Activated B cell treated with CpG ODN at 0.5 μM for 24 hours (primary cell): ENCODE data around the gene RND1. TPM values are rescaled to one million over a fixed set of nuclear protein-coding genes. Genes with fewer than 3 reads are reported as not detected.
A peak's percentile ranks its signal among the peaks of the same experiment; 100 is the strongest.

Experiments
- ATAC-seq: fragments of 200-7000 bp; cut with Tn5 transposase; one replicate; pipeline ENCODE4 v1.10.0; 2021; ENCODE audit warnings: low read depth, mild to moderate bottlenecking, moderate library complexity
- CTCF ChIA-PET: fragments of 350-600 bp; sonication (Branson Sonifier 250); formaldehyde crosslinking; loops from one replicate; lab custom pipeline; 2021; ENCODE audit warnings: antibody characterized with exemption; lab: Charles Lee
- POLR2A ChIA-PET: fragments of 350-600 bp; sonication (Branson Sonifier 250); formaldehyde crosslinking; loops from one replicate; lab custom pipeline; 2021; ENCODE audit warnings: antibody characterized with exemption; lab: Charles Lee
- DNase-seq: peaks from one replicate; pipeline ENCODE4 v3.0.0; 2022
- H3K27ac Mint-ChIP-seq: one replicate; pipeline ENCODE4 v1.8.0; 2020; ENCODE audit warnings: mixed read lengths
- H3K27me3 Mint-ChIP-seq: one replicate; pipeline ENCODE4 v1.8.0; 2021; ENCODE audit warnings: mixed read lengths
- H3K36me3 Mint-ChIP-seq: one replicate; pipeline ENCODE4 v1.8.0; 2021; ENCODE audit warnings: low read depth, mixed read lengths
- H3K4me1 Mint-ChIP-seq: one replicate; pipeline ENCODE4 v1.8.0; 2021; ENCODE audit warnings: mixed read lengths
- H3K4me3 Mint-ChIP-seq: one replicate; pipeline ENCODE4 v1.8.0; 2020; ENCODE audit warnings: mild to moderate bottlenecking, mixed read lengths
- H3K9me3 Mint-ChIP-seq: one replicate; pipeline ENCODE4 v1.8.0; 2020; ENCODE audit warnings: mixed read lengths
- intact Hi-C: fragments of 100-400 bp; cut with micrococcal nuclease; formaldehyde crosslinking; loops from one replicate; pipeline ENCODE4 v1.15.1; 2024
- total RNA-seq: library from RNA; stranded (reverse); gene quantifications from 2 replicates; pipeline ENCODE4 v1.2.3, GENCODE V29; 2022
- TF ChIP-seq, protein P1 (sequence below): fragments of 200-600 bp; IDR thresholded peaks from one replicate; pipeline ENCODE4 v1.8.0; 2022; ENCODE audit warnings: antibody characterized with exemption, mild to moderate bottlenecking

Gene RND1
- total RNA-seq, 1 donor from 2014 or later = 5.9 TPM

DNA sequence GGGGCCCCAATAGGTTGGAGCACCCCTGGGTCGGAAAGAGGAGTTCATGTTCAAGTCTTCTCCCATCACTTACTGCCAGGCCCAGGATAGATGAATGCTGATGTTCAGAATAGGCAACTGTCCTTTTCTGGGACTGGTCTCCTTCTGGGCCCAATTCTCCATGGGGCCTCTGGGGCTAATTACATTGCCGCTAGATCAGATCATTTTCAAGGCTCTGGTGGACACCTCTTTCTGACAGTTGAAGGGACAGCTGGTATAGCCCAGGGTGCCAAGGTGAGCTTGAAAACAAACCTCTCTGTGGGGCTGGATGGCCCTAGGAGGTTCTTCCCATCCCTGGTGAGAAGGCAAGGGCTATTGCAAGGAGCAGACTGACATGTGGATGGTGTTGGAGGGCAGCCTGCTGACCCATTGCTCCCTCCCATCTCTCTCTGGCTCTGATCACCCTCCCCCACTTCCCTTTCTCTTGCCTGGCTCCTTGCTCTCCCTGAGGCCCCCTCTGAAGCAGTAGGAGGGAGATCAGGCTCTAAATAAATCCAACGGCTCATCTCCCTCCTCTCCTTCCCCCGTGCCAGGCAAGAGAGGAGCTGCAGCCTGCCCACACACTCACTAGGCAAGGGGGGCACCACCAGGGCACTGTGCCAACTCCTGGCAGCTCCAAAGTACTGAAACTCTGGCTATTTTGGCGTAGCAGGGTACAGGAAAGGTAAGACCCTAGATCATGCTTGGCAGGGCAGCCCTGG lies 45.5 kb downstream of the RND1 start:
- Mint-ChIP-seq H3K27ac (no peak overlapping the region), H3K9me3 (no peaks in the 10 kb centered on the region), H3K4me3 (peak overlapping the region; percentile 28), H3K27me3 (peaks cover 13% of the 10 kb centered on the region), H3K36me3 (peaks cover 2% of the 10 kb centered on the region), H3K4me1 (peaks cover 27% of the 10 kb centered on the region)
- no peak for DNase-seq
- TF ChIP-seq, protein P1, sequence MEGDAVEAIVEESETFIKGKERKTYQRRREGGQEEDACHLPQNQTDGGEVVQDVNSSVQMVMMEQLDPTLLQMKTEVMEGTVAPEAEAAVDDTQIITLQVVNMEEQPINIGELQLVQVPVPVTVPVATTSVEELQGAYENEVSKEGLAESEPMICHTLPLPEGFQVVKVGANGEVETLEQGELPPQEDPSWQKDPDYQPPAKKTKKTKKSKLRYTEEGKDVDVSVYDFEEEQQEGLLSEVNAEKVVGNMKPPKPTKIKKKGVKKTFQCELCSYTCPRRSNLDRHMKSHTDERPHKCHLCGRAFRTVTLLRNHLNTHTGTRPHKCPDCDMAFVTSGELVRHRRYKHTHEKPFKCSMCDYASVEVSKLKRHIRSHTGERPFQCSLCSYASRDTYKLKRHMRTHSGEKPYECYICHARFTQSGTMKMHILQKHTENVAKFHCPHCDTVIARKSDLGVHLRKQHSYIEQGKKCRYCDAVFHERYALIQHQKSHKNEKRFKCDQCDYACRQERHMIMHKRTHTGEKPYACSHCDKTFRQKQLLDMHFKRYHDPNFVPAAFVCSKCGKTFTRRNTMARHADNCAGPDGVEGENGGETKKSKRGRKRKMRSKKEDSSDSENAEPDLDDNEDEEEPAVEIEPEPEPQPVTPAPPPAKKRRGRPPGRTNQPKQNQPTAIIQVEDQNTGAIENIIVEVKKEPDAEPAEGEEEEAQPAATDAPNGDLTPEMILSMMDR = no peak
- intact Hi-C loops = no loop called here
- ATAC-seq = no peak
- POLR2A ChIA-PET = interaction anchor here (0.7 kb wide), 1 partner anchor 32 kb away, joined by 3 read pairs; the partner anchor contains the start of gene DDX23
- CTCF ChIA-PET = interaction anchor here (0.8 kb wide), 1 partner anchor 33 kb away, joined by 4 read pairs; no protein-coding TSS in a partner anchor

DNA sequence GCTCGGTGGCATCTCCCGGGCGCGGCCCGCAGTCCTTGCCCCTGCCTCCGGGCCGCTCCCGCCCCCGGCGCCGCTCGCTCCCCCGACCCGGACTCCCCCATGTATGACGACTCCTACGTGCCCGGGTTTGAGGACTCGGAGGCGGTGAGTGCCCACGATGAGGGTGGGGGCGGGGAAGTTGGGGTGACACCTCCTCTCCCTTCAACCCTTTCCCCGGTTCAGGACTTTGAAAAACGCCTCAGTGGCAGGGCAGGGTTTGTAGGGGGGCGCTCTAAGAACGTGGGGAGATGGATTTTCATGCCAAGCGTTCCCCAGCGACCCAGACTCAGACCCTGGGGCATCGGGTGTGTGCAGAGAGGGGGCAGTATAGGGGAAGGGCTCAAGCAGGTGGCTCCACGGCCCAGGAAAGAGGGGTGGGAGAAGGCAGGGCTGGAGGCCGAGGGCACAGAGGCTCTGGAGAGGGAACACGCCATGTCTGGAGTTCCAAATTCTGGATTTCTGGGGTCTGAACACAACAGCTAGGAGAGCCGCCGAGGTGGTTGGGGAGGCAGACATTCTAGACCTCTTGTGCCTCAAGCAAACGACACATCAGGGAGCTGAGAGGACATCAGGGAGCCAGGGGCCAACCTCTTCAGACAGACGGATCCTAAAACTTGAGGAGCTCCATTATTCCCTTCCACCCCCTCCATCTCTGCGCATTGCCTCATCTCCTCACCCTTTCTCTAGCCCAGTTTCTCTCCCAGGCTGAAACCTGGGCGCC lies 46.7 kb downstream of the RND1 start:
- DNase-seq = peak; percentile 25
- peaks cover 33% of the 10 kb centered on the region for H3K4me1 Mint-ChIP-seq
- no peaks in the 10 kb centered on the region for H3K9me3 Mint-ChIP-seq
- CTCF ChIA-PET = no interaction called here
- TF ChIP-seq, protein P1 = no peak
- ATAC-seq = peak; percentile 6
- H3K27ac Mint-ChIP-seq = no peak overlapping the region
- POLR2A ChIA-PET = interaction anchor here (0.6 to 1.2 kb wide), 2 partner anchors 33 to 74 kb away, joined by 3 to 4 read pairs; partner anchors contain the start of gene DDX23
- intact Hi-C loops = loop anchor here (1.0 kb wide), 1 partner anchor 33 kb away; the partner anchor contains the start of gene DDX23
- H3K36me3 Mint-ChIP-seq = peaks cover 3% of the 10 kb centered on the region
- H3K27me3 Mint-ChIP-seq = peaks cover 13% of the 10 kb centered on the region
- peak overlapping the region; percentile 87 for H3K4me3 Mint-ChIP-seq

DNA sequence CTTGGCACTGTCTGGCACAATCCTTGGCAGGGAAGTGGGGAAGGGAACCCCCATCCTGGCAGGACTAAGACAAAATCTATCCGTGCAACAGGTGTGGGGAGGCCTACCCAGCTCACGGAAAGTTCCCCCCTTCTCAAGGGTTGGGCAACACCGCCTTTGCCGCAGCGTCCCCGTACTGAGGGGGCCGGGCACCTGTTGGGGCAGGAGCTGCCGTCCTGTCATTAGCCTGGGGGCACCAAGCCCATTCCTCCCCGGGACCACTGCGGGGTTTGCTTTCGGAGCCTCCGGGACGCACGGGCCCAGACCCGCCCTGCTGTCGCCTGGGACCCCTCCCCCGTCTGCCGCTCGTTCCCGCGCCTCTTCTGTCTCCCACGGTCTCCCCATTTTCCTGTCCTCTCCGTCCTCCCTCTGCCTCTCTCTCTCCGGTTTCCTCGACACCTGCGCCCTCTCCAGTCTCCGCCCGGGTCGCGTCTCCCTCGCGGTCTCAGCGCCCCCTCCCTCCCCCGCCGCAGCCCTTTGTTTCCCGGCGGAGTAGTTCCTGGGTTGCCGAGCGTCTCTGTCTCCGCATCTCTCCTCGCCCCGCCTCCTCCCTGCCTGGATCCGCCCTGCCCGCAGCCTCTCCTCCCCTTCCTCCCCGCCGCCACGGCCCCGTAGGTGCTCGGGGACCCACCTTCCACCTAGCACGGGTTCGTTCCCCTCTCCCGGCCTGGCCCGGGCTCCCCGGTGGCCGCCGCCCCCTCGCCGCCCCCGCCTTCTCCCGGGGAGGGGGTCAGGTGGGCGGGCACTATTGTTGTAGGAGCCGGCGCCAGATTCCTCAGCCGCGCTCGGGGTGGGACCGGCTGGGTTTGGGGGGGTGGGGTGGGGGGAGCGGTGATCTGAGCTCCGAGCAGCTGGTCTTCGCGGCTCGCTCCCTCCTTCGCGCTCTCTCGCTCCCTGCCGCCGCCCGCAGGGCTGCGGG lies 47.5 kb downstream of the RND1 start, which contains the start of gene CACNB3:
TSS of gene CACNB3 (plus strand) at position 624 of the 958 bp plus-strand sequence. CDS start 434 bp downstream, outside the sequence.
- TF ChIP-seq, protein P1 = no peak
- Mint-ChIP-seq H3K4me1 (peaks cover 38% of the 10 kb centered on the region), H3K9me3 (no peaks in the 10 kb centered on the region), H3K4me3 (peak within 1 kb of the TSS; percentile 87), H3K27me3 (peaks cover 13% of the 10 kb centered on the region), H3K36me3 (peaks cover 3% of the 10 kb centered on the region), H3K27ac (no peak within 1 kb of the TSS)
- DNase-seq = peak; percentile 67
- ChIA-PET CTCF (no interaction called here), POLR2A (interaction anchor here (0.6 to 1.2 kb wide), 3 partner anchors 34 to 75 kb away, joined by 3 to 9 read pairs (median 4); partner anchors contain the start of gene DDX23)
- peak; percentile 56 for ATAC-seq
- intact Hi-C loops = loop anchor here (1.0 kb wide), 1 partner anchor 34 kb away; the partner anchor contains the start of gene DDX23

DNA sequence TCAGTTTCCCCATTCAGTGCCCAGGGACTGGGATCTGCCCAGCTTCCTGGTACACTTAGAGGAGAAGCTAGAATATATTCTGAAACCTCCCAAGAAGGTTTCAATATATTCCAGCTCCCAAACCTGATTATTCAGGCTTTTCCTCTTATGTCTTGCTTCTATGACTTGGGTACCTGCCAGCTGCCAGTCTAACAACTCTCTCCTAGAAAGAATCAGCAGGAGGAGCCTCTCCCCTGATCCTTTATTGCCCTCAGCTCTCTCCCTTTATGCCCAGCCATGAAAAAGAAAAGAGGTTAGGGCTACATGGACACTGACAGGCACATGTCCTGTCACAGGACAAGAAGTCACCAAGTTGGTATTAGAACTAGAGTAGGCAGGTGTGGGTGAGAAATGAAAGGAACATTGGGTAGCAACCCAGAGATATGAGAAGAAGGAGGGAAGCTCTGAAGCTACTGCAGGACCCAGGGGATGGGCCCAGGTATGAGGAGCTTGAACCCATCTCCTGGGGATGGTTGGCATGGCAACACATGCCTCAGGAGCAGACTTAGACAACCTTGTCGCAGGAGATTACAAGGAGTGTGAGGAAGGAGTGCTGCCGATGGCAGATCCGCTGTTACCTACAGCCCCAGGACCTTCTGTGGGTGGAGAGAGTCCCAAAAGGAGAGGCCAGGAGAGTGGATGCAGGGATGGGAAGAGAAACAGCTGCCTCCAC lies 49.4 kb downstream of the RND1 start:
- ChIA-PET POLR2A (no interaction called here), CTCF (interaction anchor here (0.9 to 1.4 kb wide), 3 partner anchors 11 to 172 kb away, joined by 3 to 5 read pairs (median 3); partner anchors contain the start of gene DDX23)
- Mint-ChIP-seq H3K9me3 (no peaks in the 10 kb centered on the region), H3K4me3 (peak overlapping the region; percentile 92), H3K27me3 (peaks cover 13% of the 10 kb centered on the region), H3K4me1 (peaks cover 38% of the 10 kb centered on the region), H3K36me3 (peaks cover 3% of the 10 kb centered on the region), H3K27ac (no peak overlapping the region)
- intact Hi-C loops = no loop called here
- TF ChIP-seq, protein P1 = no peak
- no peak for DNase-seq
- ATAC-seq = no peak
